ENCODE measurements around the gene BACH2.

GRCh38 chr6:90192857-90193256, 103.8 kb downstream of the BACH2 start:
- TF ChIP-seq CTCF (IDR thresholded peaks at IDR 0.05; ENCODE audit: insufficient read depth, low read length, poor library complexity, severe bottlenecking) (no peak), EZH2phosphoT487 (conservative IDR thresholded peaks at IDR 0.05; ENCODE audit: low read length) (no peak)
